ENCODE measurements around the gene PPARGC1A.

PPARGC1A gene

DNA sequence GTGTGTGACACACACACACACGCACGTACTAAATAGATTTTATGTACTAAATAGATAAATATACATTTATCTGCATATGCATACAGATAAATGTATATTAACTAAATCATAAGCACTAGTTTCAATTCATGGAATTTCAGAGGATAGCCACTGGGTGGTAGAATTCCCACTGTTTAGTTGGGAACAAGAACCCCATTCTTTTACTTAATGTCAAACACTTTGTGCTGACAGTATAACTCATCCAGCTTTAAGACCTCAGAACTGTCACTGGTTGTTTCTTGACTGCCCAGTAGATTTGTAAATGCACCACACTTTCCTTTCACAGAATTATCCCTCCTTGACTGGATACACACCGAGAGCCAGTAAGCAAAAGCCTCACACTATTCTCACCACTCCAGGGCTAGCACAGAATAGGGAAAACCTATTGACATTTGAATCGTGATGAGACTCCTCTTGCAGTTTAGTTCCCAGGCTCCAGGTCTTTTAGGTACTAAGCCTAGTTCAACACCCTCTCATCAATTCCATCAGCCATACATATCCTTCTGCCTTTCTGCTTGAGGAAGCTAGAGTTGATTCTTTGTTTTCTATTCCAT, 32.4 kb downstream of the PPARGC1A start:
- TF ChIP-seq TAF1 (IDR thresholded peaks at IDR 0.05; ENCODE audit: low read depth, low read length) (no peak), PAX5 (IDR thresholded peaks at IDR 0.05; ENCODE audit: insufficient read depth, low read length, severe bottlenecking) (no peak), POLR2AphosphoS5 (IDR thresholded peaks at IDR 0.05; ENCODE audit: low read depth, low read length) (no peak), POU2F2 (IDR thresholded peaks at IDR 0.05; ENCODE audit: low read depth, low read length) (no peak)
- DNase-seq (ENCODE audit: insufficient read length, low spot score) (no peak), FAIRE-seq (no peak)

DNA sequence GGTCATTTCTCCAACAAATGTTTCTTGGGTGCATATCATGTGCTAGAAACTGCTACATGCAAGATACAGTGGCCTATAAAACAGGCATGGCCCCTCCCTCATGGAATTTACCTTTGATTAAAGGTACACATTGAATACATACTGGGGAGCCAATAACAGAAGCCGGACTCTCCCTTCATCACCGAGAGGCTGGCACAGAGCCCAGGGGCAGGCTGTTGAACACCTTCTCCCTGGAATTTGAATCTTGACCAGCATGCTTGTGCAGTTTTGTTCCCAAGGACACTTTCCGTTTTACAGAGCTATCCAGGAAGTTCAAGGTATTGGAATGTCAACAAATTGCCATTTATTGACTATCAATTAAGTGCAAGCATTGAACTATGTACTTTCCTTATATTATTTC, 33.2 kb downstream of the PPARGC1A start:
- DNase-seq (ENCODE audit: insufficient read length, low spot score) (no peak), FAIRE-seq (no peak)
- TF ChIP-seq PAX5 (IDR thresholded peaks at IDR 0.05; ENCODE audit: insufficient read depth, low read length, severe bottlenecking): no peak
- no peak for TF ChIP-seq POLR2A (IDR thresholded peaks at IDR 0.05; ENCODE audit: low read depth, low read length)
- TF ChIP-seq TAF1 (IDR thresholded peaks at IDR 0.05; ENCODE audit: low read depth, low read length): no peak
- TF ChIP-seq SPI1 (IDR thresholded peaks at IDR 0.05; ENCODE audit: low read depth, low read length): no peak
- no peak for TF ChIP-seq POLR2AphosphoS5 (IDR thresholded peaks at IDR 0.05; ENCODE audit: low read depth, low read length)
- no peak for TF ChIP-seq POU2F2 (IDR thresholded peaks at IDR 0.05; ENCODE audit: low read depth, low read length)

DNA sequence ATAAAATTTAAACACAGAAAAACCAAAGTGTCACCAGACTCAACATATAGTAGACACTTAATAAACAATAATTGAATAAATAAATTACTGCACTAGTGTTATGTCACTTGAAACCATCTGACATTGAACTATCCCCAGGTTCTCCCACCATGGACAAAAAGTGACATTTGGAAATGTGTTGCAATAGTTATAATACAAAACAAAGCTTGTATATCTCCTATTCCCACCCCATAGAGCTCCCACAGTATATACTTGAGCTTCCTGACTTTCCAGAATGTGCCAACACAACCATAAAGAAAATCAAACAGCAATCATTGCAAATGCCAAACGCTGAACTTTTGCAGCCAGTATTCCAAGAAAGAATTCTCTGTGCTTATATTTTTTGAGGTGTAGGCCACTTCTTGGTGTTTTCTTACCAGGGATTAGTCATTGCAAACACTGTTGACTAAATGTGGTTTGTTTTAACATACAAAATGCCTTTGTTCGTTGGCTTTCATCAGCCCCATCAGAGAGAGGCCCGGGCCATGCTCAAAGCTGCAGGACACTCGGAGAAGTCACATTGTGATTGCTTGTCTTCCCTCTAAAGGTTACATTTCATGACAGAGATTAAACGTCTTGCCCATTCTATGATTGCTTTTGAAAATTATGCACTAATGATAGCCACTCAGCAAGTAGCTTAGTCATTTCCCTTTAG, 33.8 kb downstream of the PPARGC1A start:
- TF ChIP-seq POLR2AphosphoS5 (IDR thresholded peaks at IDR 0.05; ENCODE audit: low read depth, low read length) (no peak), SPI1 (IDR thresholded peaks at IDR 0.05; ENCODE audit: low read depth, low read length) (no peak), POLR2A (IDR thresholded peaks at IDR 0.05; ENCODE audit: low read depth, low read length) (no peak), TAF1 (IDR thresholded peaks at IDR 0.05; ENCODE audit: low read depth, low read length) (no peak), POU2F2 (IDR thresholded peaks at IDR 0.05; ENCODE audit: low read depth, low read length) (no peak), PAX5 (IDR thresholded peaks at IDR 0.05; ENCODE audit: insufficient read depth, low read length, severe bottlenecking) (no peak)
- FAIRE-seq (no peak), DNase-seq (ENCODE audit: insufficient read length, low spot score) (no peak)

DNA sequence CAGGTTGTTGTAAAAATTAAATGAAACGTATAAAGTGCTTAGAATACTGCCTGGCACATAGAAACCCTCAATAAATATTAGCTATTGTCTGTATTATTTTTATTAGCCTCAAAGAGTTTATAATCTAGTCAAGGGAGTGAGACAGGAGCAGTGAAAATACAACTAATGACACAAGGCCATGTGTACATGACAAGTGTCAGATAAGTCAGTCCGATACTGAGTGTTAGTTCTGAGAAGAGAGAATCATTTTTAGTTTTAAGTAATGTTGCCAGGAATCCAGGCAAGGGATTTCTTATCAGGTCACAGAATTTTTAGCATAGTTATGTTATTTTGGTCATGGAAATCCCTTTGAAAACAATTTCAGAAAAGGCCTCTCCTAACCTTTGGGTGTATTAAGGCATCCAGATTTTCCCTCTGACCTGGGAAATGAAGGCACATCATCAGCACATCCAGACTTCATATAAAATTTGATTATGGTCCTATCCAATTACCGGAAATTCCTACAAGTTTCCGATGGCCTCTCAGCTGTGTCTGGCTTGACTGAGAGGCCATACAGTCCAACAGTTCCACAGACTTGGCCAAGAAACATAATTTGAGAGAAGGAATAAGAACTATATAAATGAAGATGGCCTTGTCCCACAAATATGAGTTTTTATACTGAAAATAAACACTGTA, 35.7 kb downstream of the PPARGC1A start:
- DNase-seq (ENCODE audit: insufficient read length, low spot score): no peak
- no peak for FAIRE-seq
- TF ChIP-seq POLR2AphosphoS5 (IDR thresholded peaks at IDR 0.05; ENCODE audit: low read depth, low read length) (no peak), POLR2A (IDR thresholded peaks at IDR 0.05; ENCODE audit: low read depth, low read length) (no peak), SPI1 (IDR thresholded peaks at IDR 0.05; ENCODE audit: low read depth, low read length) (no peak), POU2F2 (IDR thresholded peaks at IDR 0.05; ENCODE audit: low read depth, low read length) (no peak), TAF1 (IDR thresholded peaks at IDR 0.05; ENCODE audit: low read depth, low read length) (no peak), PAX5 (IDR thresholded peaks at IDR 0.05; ENCODE audit: insufficient read depth, low read length, severe bottlenecking) (no peak)

DNA sequence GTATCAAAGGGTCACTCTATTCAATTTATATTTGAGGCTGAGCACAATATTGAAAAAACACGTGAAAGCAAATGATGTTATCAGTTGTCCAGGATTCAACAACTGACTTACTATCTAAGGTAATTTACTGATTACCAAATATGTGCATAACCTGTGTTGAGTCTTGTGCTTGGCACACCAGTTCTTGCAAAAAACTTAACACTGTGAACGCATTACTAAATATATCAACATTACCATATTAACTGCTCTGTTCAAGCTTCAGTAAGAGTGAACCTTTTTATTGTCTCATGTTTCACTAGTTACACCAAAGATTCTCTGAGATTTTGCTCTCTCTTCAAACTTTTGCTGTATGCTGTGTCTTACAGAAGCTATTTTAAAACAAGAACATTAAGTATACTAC, 38.4 kb downstream of the PPARGC1A start:
- FAIRE-seq (no peak), DNase-seq (ENCODE audit: insufficient read length, low spot score) (no peak)

DNA sequence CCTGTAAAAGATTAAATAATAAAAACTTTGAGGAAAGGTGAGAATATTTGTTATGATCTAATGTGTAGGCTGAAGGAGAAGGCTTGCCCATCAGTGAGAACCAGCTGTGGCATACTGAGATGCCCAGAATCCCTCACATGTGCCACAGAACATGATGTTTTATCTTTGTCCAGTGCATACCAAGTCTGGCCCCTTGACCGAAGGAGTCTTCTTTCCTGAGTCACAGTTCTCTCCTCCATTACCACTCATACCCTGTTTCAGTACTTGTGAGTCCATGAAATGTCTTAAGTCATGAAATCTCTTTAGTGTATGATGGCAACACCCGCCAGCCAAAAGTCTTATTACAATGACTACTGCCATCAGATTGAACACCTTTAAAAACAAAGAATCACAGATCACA, 42.7 kb downstream of the PPARGC1A start:
- no peak for FAIRE-seq
- no peak for TF ChIP-seq POLR2AphosphoS5 (IDR thresholded peaks at IDR 0.05; ENCODE audit: low read depth, low read length)
- DNase-seq (ENCODE audit: insufficient read length, low spot score): no peak

More for the DNA sequence above, 38.4 kb downstream of the PPARGC1A start:
- TF ChIP-seq TAF1 (IDR thresholded peaks at IDR 0.05; ENCODE audit: low read depth, low read length): no peak
- TF ChIP-seq POU2F2 (IDR thresholded peaks at IDR 0.05; ENCODE audit: low read depth, low read length): no peak
- TF ChIP-seq POLR2A (IDR thresholded peaks at IDR 0.05; ENCODE audit: low read depth, low read length): no peak
- TF ChIP-seq SPI1 (IDR thresholded peaks at IDR 0.05; ENCODE audit: low read depth, low read length): no peak
- no peak for TF ChIP-seq POLR2AphosphoS5 (IDR thresholded peaks at IDR 0.05; ENCODE audit: low read depth, low read length)
- no peak for TF ChIP-seq PAX5 (IDR thresholded peaks at IDR 0.05; ENCODE audit: insufficient read depth, low read length, severe bottlenecking)

DNA sequence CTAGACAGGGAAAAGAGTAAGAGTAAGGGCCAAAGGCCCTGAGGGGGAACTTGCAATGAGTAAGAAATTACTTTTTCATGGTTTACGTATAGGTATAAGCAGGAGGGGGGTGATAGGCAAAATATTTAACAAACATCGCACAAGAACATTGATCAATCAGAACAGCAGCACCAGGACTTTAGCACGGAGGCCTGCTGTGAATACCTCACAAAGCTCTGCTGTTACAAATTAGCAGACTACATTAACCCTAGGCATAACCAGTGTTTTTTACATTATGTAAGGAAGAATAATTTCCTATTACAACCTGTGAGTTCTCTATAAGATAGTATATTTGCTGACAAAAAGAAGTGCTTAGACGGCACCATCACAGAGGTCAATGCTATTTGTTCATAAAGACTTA, 44.9 kb downstream of the PPARGC1A start:
- no peak for TF ChIP-seq PAX5 (IDR thresholded peaks at IDR 0.05; ENCODE audit: insufficient read depth, low read length, severe bottlenecking)
- no peak for TF ChIP-seq SPI1 (IDR thresholded peaks at IDR 0.05; ENCODE audit: low read depth, low read length)
- no peak for TF ChIP-seq POLR2A (IDR thresholded peaks at IDR 0.05; ENCODE audit: low read depth, low read length)
- no peak for TF ChIP-seq POLR2AphosphoS5 (IDR thresholded peaks at IDR 0.05; ENCODE audit: low read depth, low read length)
- TF ChIP-seq TAF1 (IDR thresholded peaks at IDR 0.05; ENCODE audit: low read depth, low read length): no peak
- no peak for TF ChIP-seq POU2F2 (IDR thresholded peaks at IDR 0.05; ENCODE audit: low read depth, low read length)
- DNase-seq (ENCODE audit: insufficient read length, low spot score) (no peak), FAIRE-seq (no peak)

DNA sequence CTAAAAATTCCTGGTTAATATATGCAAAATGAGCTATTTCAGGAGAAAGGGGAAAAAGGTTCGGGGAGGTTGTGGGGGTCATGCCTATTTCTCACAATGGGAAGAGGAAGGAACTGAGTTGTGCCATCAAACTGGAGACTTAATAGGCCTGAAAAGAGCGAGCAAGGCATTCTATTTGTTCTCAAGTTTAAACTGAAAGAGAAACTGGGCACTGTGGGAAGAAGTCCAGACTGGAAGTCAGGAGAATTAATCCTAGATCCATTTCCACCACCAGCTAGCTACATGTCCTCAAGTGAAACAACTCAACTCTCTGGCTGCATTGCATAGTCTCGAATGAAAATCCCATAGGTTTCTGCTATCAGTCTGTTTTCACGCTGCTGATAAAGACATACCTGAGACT, 50.6 kb downstream of the PPARGC1A start:
- TF ChIP-seq SPI1 (IDR thresholded peaks at IDR 0.05; ENCODE audit: low read depth, low read length) (no peak), PAX5 (IDR thresholded peaks at IDR 0.05; ENCODE audit: insufficient read depth, low read length, severe bottlenecking) (no peak), POLR2A (IDR thresholded peaks at IDR 0.05; ENCODE audit: low read depth, low read length) (no peak), POLR2AphosphoS5 (IDR thresholded peaks at IDR 0.05; ENCODE audit: low read depth, low read length) (no peak), POU2F2 (IDR thresholded peaks at IDR 0.05; ENCODE audit: low read depth, low read length) (no peak), TAF1 (IDR thresholded peaks at IDR 0.05; ENCODE audit: low read depth, low read length) (no peak)
- DNase-seq (ENCODE audit: insufficient read length, low spot score) (no peak), FAIRE-seq (no peak)

DNA sequence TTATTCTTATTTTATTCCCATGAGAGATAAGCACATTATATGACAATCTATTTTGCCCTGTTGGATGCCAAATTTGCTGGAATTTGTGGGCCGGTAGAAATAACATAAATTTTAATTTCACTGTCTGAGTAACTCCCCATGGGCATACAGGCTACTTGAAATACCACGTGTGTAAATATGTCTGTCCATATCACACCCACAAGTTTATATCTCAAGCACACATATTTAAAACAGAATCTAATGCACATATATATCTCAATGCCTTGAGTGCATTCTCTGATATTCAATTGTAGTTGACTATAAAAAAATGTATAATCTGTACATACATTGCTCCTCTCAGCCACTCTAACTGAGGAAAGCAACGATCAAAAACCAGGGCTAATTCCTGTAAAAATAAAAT, 51.2 kb downstream of the PPARGC1A start:
- DNase-seq (ENCODE audit: insufficient read length, low spot score) (no peak), FAIRE-seq (no peak)
- no peak for TF ChIP-seq POLR2A (IDR thresholded peaks at IDR 0.05; ENCODE audit: low read depth, low read length)
- TF ChIP-seq TAF1 (IDR thresholded peaks at IDR 0.05; ENCODE audit: low read depth, low read length): no peak
- TF ChIP-seq PAX5 (IDR thresholded peaks at IDR 0.05; ENCODE audit: insufficient read depth, low read length, severe bottlenecking): no peak
- no peak for TF ChIP-seq SPI1 (IDR thresholded peaks at IDR 0.05; ENCODE audit: low read depth, low read length)
- TF ChIP-seq POLR2AphosphoS5 (IDR thresholded peaks at IDR 0.05; ENCODE audit: low read depth, low read length): no peak
- TF ChIP-seq POU2F2 (IDR thresholded peaks at IDR 0.05; ENCODE audit: low read depth, low read length): no peak
